Measurements from ENCODE around the gene TRAPPC12. TPM values are rescaled to one million over a fixed set of nuclear protein-coding genes. Genes with fewer than 3 reads are reported as not detected.

TRAPPC12 gene
- total and polyA plus RNA-seq, 4 experiments from 2014 or later, result 18.0 to 137 (median 94.7) TPM

GRCh38 chr2:3414133-3414860 lies 34.8 kb downstream of the TRAPPC12 start:
- Histone ChIP-seq H3K36me3 (ENCODE audit: insufficient read depth, low read length) (peaks cover 11% of the 10 kb centered on the region), H3K27ac (ENCODE audit: low read depth, low read length) (no peak overlapping the region), H3K9me3 (ENCODE audit: control insufficient read depth in 1 of 2, low read length in 2 of 2) (no peaks in the 10 kb centered on the region), H3K27me3 (ENCODE audit: insufficient read depth, low read length) (no peaks in the 10 kb centered on the region), H3K4me3 (ENCODE audit: low read length in 2 of 2) (no peak overlapping the region), H3K4me1 (ENCODE audit: insufficient read depth, low read length) (no peaks in the 10 kb centered on the region)
- intact Hi-C loops (cut with micrococcal nuclease), result no loop called here
- no peak for DNase-seq
- no peaks in the 10 kb centered on the region for H3K9me3 Mint-ChIP-seq
- H3K27me3 Mint-ChIP-seq, result no peaks in the 10 kb centered on the region
- peaks cover 24 to 54% of the 10 kb centered on the region in 2 donors for H3K36me3 Mint-ChIP-seq
- POLR2A ChIA-PET (ENCODE audit: partially characterized antibody), result no interaction called here
- H3K27ac Mint-ChIP-seq, result peak overlapping the region in 2 of 7 donors; percentile 48 to 66
- H3K4me1 Mint-ChIP-seq, result peaks cover 9 to 17% (median 15%) of the 10 kb centered on the region in 4 donors
- CTCF ChIA-PET (ENCODE audit: partially characterized antibody), result interaction anchor here (2.9 kb wide), 1 partner anchor 9 kb away, joined by 35 read pairs; no protein-coding TSS in a partner anchor
- no peak overlapping the region for H3K4me3 Mint-ChIP-seq

- H3K27me3 Mint-ChIP-seq, result no peaks in the 10 kb centered on the region
- no peak overlapping the region for H3K27ac ChIP-seq (ENCODE audit: low read depth, low read length)
- CTCF ChIA-PET (ENCODE audit: partially characterized antibody), result interaction anchor here (2.7 kb wide), 1 partner anchor 11 kb away, joined by 8 read pairs; no protein-coding TSS in a partner anchor
- no peaks in the 10 kb centered on the region for H3K4me1 ChIP-seq (ENCODE audit: insufficient read depth, low read length)
- no peak overlapping the region for H3K4me3 Mint-ChIP-seq
- peaks cover 3 to 5% (median 4%) of the 10 kb centered on the region in 4 donors for H3K4me1 Mint-ChIP-seq
- no peak overlapping the region for H3K27ac Mint-ChIP-seq
- DNase-seq, result no peak
- intact Hi-C loops (cut with micrococcal nuclease), result no loop called here
- POLR2A ChIA-PET (ENCODE audit: partially characterized antibody), result no interaction called here
- H3K9me3 ChIP-seq (ENCODE audit: control insufficient read depth in 1 of 2, low read length in 2 of 2), result no peaks in the 10 kb centered on the region
- H3K4me3 ChIP-seq (ENCODE audit: low read length in 2 of 2), result no peak overlapping the region
- peaks cover 17% of the 10 kb centered on the region for H3K36me3 ChIP-seq (ENCODE audit: insufficient read depth, low read length)
- peaks cover 36 to 65% of the 10 kb centered on the region in 2 donors for H3K36me3 Mint-ChIP-seq
- H3K27me3 ChIP-seq (ENCODE audit: insufficient read depth, low read length), result no peaks in the 10 kb centered on the region
- no peaks in the 10 kb centered on the region for H3K9me3 Mint-ChIP-seq
These were observed 39.4 kb downstream of the TRAPPC12 start for GRCh38 chr2:3418766-3419404.

GRCh38 chr2:3420076-3420768 lies 40.7 kb downstream of the TRAPPC12 start:
- CTCF ChIA-PET (ENCODE audit: partially characterized antibody), result interaction anchor here (1.0 to 7.7 kb wide), 5 partner anchors 8 to 233 kb away, joined by 3 to 109 read pairs (median 6); no protein-coding TSS in a partner anchor
- POLR2A ChIA-PET (ENCODE audit: partially characterized antibody), result interaction anchor here (0.6 to 1.0 kb wide), 2 partner anchors 41 to 137 kb away, joined by 3 read pairs; partner anchors contain the start of gene TRAPPC12
- Histone ChIP-seq H3K27ac (ENCODE audit: low read depth, low read length) (no peak overlapping the region), H3K27me3 (ENCODE audit: insufficient read depth, low read length) (no peaks in the 10 kb centered on the region), H3K36me3 (ENCODE audit: insufficient read depth, low read length) (peaks cover 25% of the 10 kb centered on the region), H3K9me3 (ENCODE audit: control insufficient read depth in 1 of 2, low read length in 2 of 2) (no peaks in the 10 kb centered on the region), H3K4me1 (ENCODE audit: insufficient read depth, low read length) (no peaks in the 10 kb centered on the region), H3K4me3 (ENCODE audit: low read length in 2 of 2) (no peak overlapping the region)
- no peak overlapping the region for H3K4me3 Mint-ChIP-seq
- peak overlapping the region in 1 of 7 donors; percentile 70 for H3K27ac Mint-ChIP-seq
- H3K4me1 Mint-ChIP-seq, result peaks cover 5 to 6% (median 5%) of the 10 kb centered on the region in 4 donors
- intact Hi-C loops (cut with micrococcal nuclease), result no loop called here
- peak in 1 of 5 donors; percentile 16 for DNase-seq
- peaks cover 35 to 64% of the 10 kb centered on the region in 2 donors for H3K36me3 Mint-ChIP-seq
- H3K9me3 Mint-ChIP-seq, result no peaks in the 10 kb centered on the region
- H3K27me3 Mint-ChIP-seq, result no peaks in the 10 kb centered on the region

- Histone ChIP-seq H3K4me3 (ENCODE audit: low read length in 2 of 2) (no peak overlapping the region), H3K4me1 (ENCODE audit: insufficient read depth, low read length) (no peaks in the 10 kb centered on the region), H3K36me3 (ENCODE audit: insufficient read depth, low read length) (peaks cover 27% of the 10 kb centered on the region), H3K27me3 (ENCODE audit: insufficient read depth, low read length) (no peaks in the 10 kb centered on the region), H3K27ac (ENCODE audit: low read depth, low read length) (no peak overlapping the region), H3K9me3 (ENCODE audit: control insufficient read depth in 1 of 2, low read length in 2 of 2) (no peaks in the 10 kb centered on the region)
- H3K9me3 Mint-ChIP-seq, result no peaks in the 10 kb centered on the region
- no peak for DNase-seq
- peak overlapping the region in 1 of 7 donors; percentile 43 for H3K27ac Mint-ChIP-seq
- no peaks in the 10 kb centered on the region for H3K27me3 Mint-ChIP-seq
- ChIA-PET POLR2A (ENCODE audit: partially characterized antibody) (no interaction called here), CTCF (ENCODE audit: partially characterized antibody) (interaction anchor here (1.0 to 7.7 kb wide), 5 partner anchors 8 to 232 kb away, joined by 3 to 109 read pairs (median 6); no protein-coding TSS in a partner anchor)
- intact Hi-C loops (cut with micrococcal nuclease), result no loop called here
- H3K36me3 Mint-ChIP-seq, result peaks cover 40 to 68% of the 10 kb centered on the region in 2 donors
- peaks cover 4 to 6% (median 5%) of the 10 kb centered on the region in 4 donors for H3K4me1 Mint-ChIP-seq
- no peak overlapping the region for H3K4me3 Mint-ChIP-seq
These were observed 41.4 kb downstream of the TRAPPC12 start for GRCh38 chr2:3420769-3421397.

- Histone ChIP-seq H3K4me3 (ENCODE audit: low read length in 2 of 2) (no peak overlapping the region), H3K9me3 (ENCODE audit: control insufficient read depth in 1 of 2, low read length in 2 of 2) (no peaks in the 10 kb centered on the region), H3K4me1 (ENCODE audit: insufficient read depth, low read length) (no peaks in the 10 kb centered on the region), H3K27me3 (ENCODE audit: insufficient read depth, low read length) (no peaks in the 10 kb centered on the region), H3K27ac (ENCODE audit: low read depth, low read length) (no peak overlapping the region), H3K36me3 (ENCODE audit: insufficient read depth, low read length) (peaks cover 34% of the 10 kb centered on the region)
- Mint-ChIP-seq H3K36me3 (peaks cover 40 to 69% of the 10 kb centered on the region in 2 donors), H3K4me1 (peaks cover 3 to 6% (median 5%) of the 10 kb centered on the region in 4 donors), H3K27ac (no peak overlapping the region), H3K9me3 (no peaks in the 10 kb centered on the region), H3K27me3 (no peaks in the 10 kb centered on the region), H3K4me3 (no peak overlapping the region)
- no peak for DNase-seq
- intact Hi-C loops (cut with micrococcal nuclease), result no loop called here
- CTCF ChIA-PET (ENCODE audit: partially characterized antibody), result interaction anchor here (1.0 to 7.7 kb wide), 6 partner anchors 8 to 231 kb away, joined by 3 to 109 read pairs (median 7); partner anchors contain the start of gene TRAPPC12
- POLR2A ChIA-PET (ENCODE audit: partially characterized antibody), result no interaction called here
These were observed 42.1 kb downstream of the TRAPPC12 start for GRCh38 chr2:3421580-3421979.

GRCh38 chr2:3422161-3422779 lies 42.8 kb downstream of the TRAPPC12 start:
- Mint-ChIP-seq H3K9me3 (no peaks in the 10 kb centered on the region), H3K36me3 (peaks cover 40 to 72% of the 10 kb centered on the region in 2 donors), H3K4me1 (peaks cover 3 to 6% (median 4%) of the 10 kb centered on the region in 4 donors), H3K4me3 (no peak overlapping the region), H3K27me3 (no peaks in the 10 kb centered on the region), H3K27ac (peak overlapping the region in 1 of 7 donors; percentile 54)
- no peaks in the 10 kb centered on the region for H3K27me3 ChIP-seq (ENCODE audit: insufficient read depth, low read length)
- DNase-seq, result no peak
- intact Hi-C loops (cut with micrococcal nuclease), result no loop called here
- H3K4me3 ChIP-seq (ENCODE audit: low read length in 2 of 2), result no peak overlapping the region
- H3K9me3 ChIP-seq (ENCODE audit: control insufficient read depth in 1 of 2, low read length in 2 of 2), result no peaks in the 10 kb centered on the region
- CTCF ChIA-PET (ENCODE audit: partially characterized antibody), result interaction anchor here (0.9 to 7.7 kb wide), 22 partner anchors 8 to 231 kb away, joined by 3 to 109 read pairs (median 4); partner anchors contain the start of genes ADI1 and TRAPPC12
- peaks cover 40% of the 10 kb centered on the region for H3K36me3 ChIP-seq (ENCODE audit: insufficient read depth, low read length)
- H3K27ac ChIP-seq (ENCODE audit: low read depth, low read length), result no peak overlapping the region
- no peaks in the 10 kb centered on the region for H3K4me1 ChIP-seq (ENCODE audit: insufficient read depth, low read length)
- POLR2A ChIA-PET (ENCODE audit: partially characterized antibody), result no interaction called here
